Liver (tissue), 9 donors: Measurements from ENCODE around the gene SLC7A11. TPM values are rescaled to one million over a fixed set of nuclear protein-coding genes. Genes with fewer than 3 reads are reported as not detected.

Experiments used
- DNase-seq: peaks from one replicate; pipeline ENCODE4 v3.0.0-alpha.2; 2017; ENCODE audit warnings: low spot score
- H3K27ac ChIP-seq, 2 donors: one replicate each; pipeline ENCODE4 v1.7.0; 2013; ENCODE audit warnings: inconsistent platforms in 2 of 2, low read length in 2 of 2, control low read depth in 1 of 2, low read depth in 1 of 2, mild to moderate bottlenecking in 1 of 2
- H3K27me3 ChIP-seq, 4 donors: one replicate each; pipeline versions ENCODE4 v1.6.1 to v1.7.0; 2013; ENCODE audit warnings: low read length in 3 of 4, inconsistent platforms in 1 of 4, mild to moderate bottlenecking in 1 of 4, moderate library complexity in 1 of 4; ENCODE audit not compliant: control insufficient read depth in 4 of 4, insufficient read depth in 4 of 4
- H3K36me3 ChIP-seq, 4 donors: one replicate each; pipeline versions ENCODE4 v1.6.1 to v1.7.0; 2013; ENCODE audit warnings: low read length in 3 of 4, mild to moderate bottlenecking in 3 of 4, low read depth in 1 of 4, moderate library complexity in 1 of 4; ENCODE audit not compliant: control insufficient read depth in 4 of 4, insufficient read depth in 3 of 4
- H3K4me1 ChIP-seq, 4 donors: one replicate each; pipeline versions ENCODE4 v1.6.1 to v1.7.0; 2013; ENCODE audit warnings: low read length in 3 of 4, mild to moderate bottlenecking in 3 of 4, moderate library complexity in 1 of 4; ENCODE audit not compliant: control insufficient read depth in 4 of 4, insufficient read depth in 4 of 4
- H3K4me3 ChIP-seq, 3 donors: one replicate each; pipeline versions ENCODE4 v1.6.1 to v1.7.0; 2013; ENCODE audit warnings: low read length in 3 of 3, control low read depth in 1 of 3, low read depth in 1 of 3, mild to moderate bottlenecking in 1 of 3
- H3K9ac ChIP-seq, 2 donors: one replicate each; pipeline ENCODE4 v1.7.0; 2013; ENCODE audit warnings: low read length in 2 of 2, mild to moderate bottlenecking in 2 of 2, moderate library complexity in 2 of 2, control low read depth in 1 of 2, low read depth in 1 of 2
- H3K9me3 ChIP-seq, 4 donors: one replicate each; pipeline versions ENCODE4 v1.6.1 to v1.7.0; 2013; ENCODE audit warnings: low read length in 3 of 4; ENCODE audit not compliant: control insufficient read depth in 4 of 4
- EGR1 ChIP-seq, 2 donors: IDR thresholded peaks; 2 replicates each; pipeline ENCODE4 v1.6.1; 2016 to 2018; ENCODE audit warnings: antibody characterized with exemption in 2 of 2, low read depth in 2 of 2
- FOXA1 ChIP-seq: IDR thresholded peaks from 2 replicates; pipeline ENCODE4 v1.6.1; 2016; ENCODE audit warnings: antibody characterized with exemption
- GABPA ChIP-seq, 2 donors: IDR thresholded peaks in 1 of 2; conservative IDR thresholded peaks in 1 of 2; 2 replicates each; pipeline ENCODE4 v1.6.1; 2016; ENCODE audit warnings: antibody characterized with exemption in 2 of 2, mild to moderate bottlenecking in 1 of 2, moderate library complexity in 1 of 2
- HNF4A ChIP-seq, 2 donors: conservative IDR thresholded peaks; 2 replicates each; pipeline ENCODE4 v1.6.1; 2016; ENCODE audit warnings: antibody characterized with exemption in 2 of 2, mild to moderate bottlenecking in 2 of 2
- HNF4G ChIP-seq: IDR thresholded peaks from 2 replicates; pipeline ENCODE4 v1.6.1; 2016; ENCODE audit warnings: antibody characterized with exemption
- NR2F2 ChIP-seq: IDR thresholded peaks from 2 replicates; pipeline ENCODE4 v1.6.1; 2016; ENCODE audit warnings: antibody characterized with exemption
- RAD21 ChIP-seq, 2 donors: IDR thresholded peaks; 2 replicates each; pipeline ENCODE4 v1.6.1; 2016; ENCODE audit warnings: antibody characterized with exemption in 2 of 2, mild to moderate bottlenecking in 2 of 2
- RXRA ChIP-seq, 2 donors: IDR thresholded peaks; 2 replicates each; pipeline ENCODE4 v1.6.1; 2017 to 2018; ENCODE audit warnings: antibody characterized with exemption in 2 of 2, mild to moderate bottlenecking in 1 of 2
- SP1 ChIP-seq: IDR thresholded peaks from 2 replicates; pipeline ENCODE4 v1.6.1; 2018; ENCODE audit warnings: antibody characterized with exemption, mild to moderate bottlenecking
- TAF1 ChIP-seq: conservative IDR thresholded peaks from 2 replicates; pipeline ENCODE4 v1.6.1; 2016; ENCODE audit warnings: antibody characterized with exemption, mild to moderate bottlenecking
- WGBS: extraction: QIAGEN DNeasy Blood & Tissue Kit; methylation state at CpG from one replicate; pipeline ENCODE4 v1.1.7; 2013; 5-methylcytosine and 5-hydroxymethylcytosine counted together
- polyA plus RNA-seq, 2 donors: library from polyadenylated mRNA; stranded (reverse) in 1 of 2; unstranded in 1 of 2; fragments of 200-250 nt in 1 of 2; fragments of >200 nt in 1 of 2; fragmentation: Nextera tagmentation in 1 of 2; extraction: Ambion mirVana in 1 of 2; gene quantifications; one replicate each; pipeline versions ENCODE4 v1.2.1 to v1.2.3, GENCODE V29; 2013 to 2015
- total RNA-seq, 2 donors: library from RNA; depleted of rRNA; stranded (reverse); fragments of >200 nt; gene quantifications; one replicate each; pipeline ENCODE4 v1.2.3, GENCODE V29; 2014
- TF ChIP-seq, protein P1 (sequence below): fragments of 150-350 bp; IDR thresholded peaks from 2 replicates; pipeline ENCODE4 v1.5.1; 2017; ENCODE audit warnings: improper control_type of control experiment, low read depth, low read length; ENCODE audit not compliant: missing input control
- TF ChIP-seq, protein P2 (sequence below): IDR thresholded peaks from 2 replicates; pipeline ENCODE4 v1.6.1; 2016; ENCODE audit warnings: antibody characterized with exemption
- TF ChIP-seq, protein P3 (sequence below): IDR thresholded peaks from 2 replicates; pipeline ENCODE4 v1.6.1; 2016; ENCODE audit warnings: antibody characterized with exemption, mild to moderate bottlenecking
- TF ChIP-seq, protein P4 (sequence below): IDR thresholded peaks from 2 replicates; pipeline ENCODE4 v1.6.1; 2016; ENCODE audit warnings: antibody characterized with exemption
- donor health status: healthy.
- donor health status: healthy.
- donor health status: healthy.
- donor health status: healthy.
- donor health status: healthy.

Gene SLC7A11
- total and polyA plus RNA-seq, 4 donors, result 0.02 to 1.9 (median 0.29) TPM

DNA sequence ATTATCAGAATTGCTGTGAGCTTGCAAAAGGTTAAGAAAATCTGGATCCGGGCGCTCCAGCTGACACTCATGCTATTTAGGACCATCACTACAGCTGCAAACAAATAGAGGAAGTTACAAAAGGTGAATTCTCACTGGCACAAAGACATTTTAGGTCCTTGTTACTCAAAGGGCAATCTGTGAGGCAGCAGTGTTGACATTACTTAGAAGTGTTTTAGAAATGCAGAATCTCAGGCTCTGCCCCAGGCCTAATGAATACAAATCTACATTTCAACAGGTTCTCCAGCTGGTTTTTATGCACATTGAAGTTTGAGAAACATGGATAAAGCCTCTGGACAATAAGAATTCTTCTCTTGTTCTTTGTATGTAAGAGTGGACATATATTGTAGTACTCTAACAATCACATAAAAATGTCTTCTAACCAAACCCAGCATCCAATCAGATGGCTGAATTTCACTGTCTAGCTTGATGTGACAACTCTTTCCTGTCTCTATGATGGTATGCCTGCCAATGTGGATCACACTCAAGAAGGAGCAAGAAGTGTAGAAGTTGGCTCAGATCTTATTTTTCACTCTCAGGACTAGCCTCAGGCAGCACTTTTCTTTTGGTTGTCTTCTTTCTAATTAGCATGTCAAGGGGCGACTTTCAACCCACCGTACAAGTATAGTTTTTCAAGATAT is 18.8 kb downstream of the SLC7A11 start:
- no peak for DNase-seq
- no peak for TF ChIP-seq RAD21 (IDR thresholded peaks at IDR 0.05)
- no peak for TF ChIP-seq NR2F2
- WGBS, result 80% methylated on average over 4 of the region's 4 CpGs
- no peak overlapping the region for H3K27ac ChIP-seq
- H3K9me3 ChIP-seq, result no peaks in the 10 kb centered on the region
- no peaks in the 10 kb centered on the region for H3K36me3 ChIP-seq
- no peak overlapping the region for H3K4me3 ChIP-seq
- no peaks in the 10 kb centered on the region for H3K27me3 ChIP-seq
- no peak overlapping the region for H3K9ac ChIP-seq
- H3K4me1 ChIP-seq, result no peaks in the 10 kb centered on the region

DNA sequence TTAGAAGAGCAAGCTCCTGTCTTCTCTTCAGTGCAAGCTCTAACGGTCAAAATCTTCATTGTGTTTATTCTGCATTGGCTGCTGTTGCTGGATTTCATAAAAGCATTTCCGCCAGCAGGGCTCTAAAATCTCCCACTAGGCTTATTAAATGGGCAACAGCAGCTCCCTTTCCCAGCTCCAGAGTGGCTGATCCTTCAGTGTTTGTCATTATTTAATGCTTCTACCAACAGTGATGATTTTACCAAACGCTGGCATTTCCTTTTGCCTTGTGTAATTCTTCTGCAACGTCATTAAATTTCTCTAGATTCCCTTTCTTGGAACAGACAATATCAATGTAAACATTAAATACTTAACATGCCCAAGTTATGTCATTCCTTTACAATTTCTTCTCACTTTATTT is 20.1 kb downstream of the SLC7A11 start:
- Histone ChIP-seq H3K4me3 (no peak overlapping the region), H3K9ac (no peak overlapping the region), H3K27me3 (no peaks in the 10 kb centered on the region), H3K27ac (no peak overlapping the region), H3K9me3 (no peaks in the 10 kb centered on the region), H3K4me1 (no peaks in the 10 kb centered on the region), H3K36me3 (no peaks in the 10 kb centered on the region)
- TF ChIP-seq RXRA (IDR thresholded peaks at IDR 0.05) (no peak), EGR1 (IDR thresholded peaks at IDR 0.05; ENCODE audit: low read depth in 2 of 2) (no peak), HNF4G (no peak), SP1 (no peak), FOXA1 (no peak)
- TF ChIP-seq, protein P1, sequence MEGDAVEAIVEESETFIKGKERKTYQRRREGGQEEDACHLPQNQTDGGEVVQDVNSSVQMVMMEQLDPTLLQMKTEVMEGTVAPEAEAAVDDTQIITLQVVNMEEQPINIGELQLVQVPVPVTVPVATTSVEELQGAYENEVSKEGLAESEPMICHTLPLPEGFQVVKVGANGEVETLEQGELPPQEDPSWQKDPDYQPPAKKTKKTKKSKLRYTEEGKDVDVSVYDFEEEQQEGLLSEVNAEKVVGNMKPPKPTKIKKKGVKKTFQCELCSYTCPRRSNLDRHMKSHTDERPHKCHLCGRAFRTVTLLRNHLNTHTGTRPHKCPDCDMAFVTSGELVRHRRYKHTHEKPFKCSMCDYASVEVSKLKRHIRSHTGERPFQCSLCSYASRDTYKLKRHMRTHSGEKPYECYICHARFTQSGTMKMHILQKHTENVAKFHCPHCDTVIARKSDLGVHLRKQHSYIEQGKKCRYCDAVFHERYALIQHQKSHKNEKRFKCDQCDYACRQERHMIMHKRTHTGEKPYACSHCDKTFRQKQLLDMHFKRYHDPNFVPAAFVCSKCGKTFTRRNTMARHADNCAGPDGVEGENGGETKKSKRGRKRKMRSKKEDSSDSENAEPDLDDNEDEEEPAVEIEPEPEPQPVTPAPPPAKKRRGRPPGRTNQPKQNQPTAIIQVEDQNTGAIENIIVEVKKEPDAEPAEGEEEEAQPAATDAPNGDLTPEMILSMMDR, result no peak
- TF ChIP-seq, protein P2, sequence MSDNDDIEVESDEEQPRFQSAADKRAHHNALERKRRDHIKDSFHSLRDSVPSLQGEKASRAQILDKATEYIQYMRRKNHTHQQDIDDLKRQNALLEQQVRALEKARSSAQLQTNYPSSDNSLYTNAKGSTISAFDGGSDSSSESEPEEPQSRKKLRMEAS, result no peak
- 55% methylated on average over 4 of the region's 4 CpGs for WGBS
- DNase-seq, result no peak

DNA sequence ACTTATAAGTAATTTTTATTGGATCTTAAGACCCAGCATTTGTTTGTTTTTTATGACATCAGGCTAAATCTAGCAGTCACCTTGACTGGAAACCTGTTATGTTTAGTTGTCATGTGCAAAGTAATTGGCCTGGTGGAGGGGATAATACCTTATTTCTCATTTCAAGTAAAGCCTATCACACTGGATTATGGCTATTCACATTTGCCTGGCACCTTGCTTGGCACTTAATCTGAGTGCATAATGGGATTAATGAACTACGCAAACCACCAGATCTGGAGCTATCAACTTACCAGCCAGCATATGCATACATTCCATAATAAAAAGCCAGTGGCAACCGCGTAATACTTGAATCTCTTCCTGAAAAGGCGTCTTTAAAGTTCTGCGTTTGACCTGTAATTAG is 23.2 kb downstream of the SLC7A11 start:
- no peak for TF ChIP-seq SP1
- no peak for TF ChIP-seq NR2F2
- TF ChIP-seq GABPA (IDR thresholded peaks at IDR 0.05 in 1 of 2, conservative IDR thresholded peaks at IDR 0.05 in 1 of 2), result no peak
- TF ChIP-seq, protein P3, sequence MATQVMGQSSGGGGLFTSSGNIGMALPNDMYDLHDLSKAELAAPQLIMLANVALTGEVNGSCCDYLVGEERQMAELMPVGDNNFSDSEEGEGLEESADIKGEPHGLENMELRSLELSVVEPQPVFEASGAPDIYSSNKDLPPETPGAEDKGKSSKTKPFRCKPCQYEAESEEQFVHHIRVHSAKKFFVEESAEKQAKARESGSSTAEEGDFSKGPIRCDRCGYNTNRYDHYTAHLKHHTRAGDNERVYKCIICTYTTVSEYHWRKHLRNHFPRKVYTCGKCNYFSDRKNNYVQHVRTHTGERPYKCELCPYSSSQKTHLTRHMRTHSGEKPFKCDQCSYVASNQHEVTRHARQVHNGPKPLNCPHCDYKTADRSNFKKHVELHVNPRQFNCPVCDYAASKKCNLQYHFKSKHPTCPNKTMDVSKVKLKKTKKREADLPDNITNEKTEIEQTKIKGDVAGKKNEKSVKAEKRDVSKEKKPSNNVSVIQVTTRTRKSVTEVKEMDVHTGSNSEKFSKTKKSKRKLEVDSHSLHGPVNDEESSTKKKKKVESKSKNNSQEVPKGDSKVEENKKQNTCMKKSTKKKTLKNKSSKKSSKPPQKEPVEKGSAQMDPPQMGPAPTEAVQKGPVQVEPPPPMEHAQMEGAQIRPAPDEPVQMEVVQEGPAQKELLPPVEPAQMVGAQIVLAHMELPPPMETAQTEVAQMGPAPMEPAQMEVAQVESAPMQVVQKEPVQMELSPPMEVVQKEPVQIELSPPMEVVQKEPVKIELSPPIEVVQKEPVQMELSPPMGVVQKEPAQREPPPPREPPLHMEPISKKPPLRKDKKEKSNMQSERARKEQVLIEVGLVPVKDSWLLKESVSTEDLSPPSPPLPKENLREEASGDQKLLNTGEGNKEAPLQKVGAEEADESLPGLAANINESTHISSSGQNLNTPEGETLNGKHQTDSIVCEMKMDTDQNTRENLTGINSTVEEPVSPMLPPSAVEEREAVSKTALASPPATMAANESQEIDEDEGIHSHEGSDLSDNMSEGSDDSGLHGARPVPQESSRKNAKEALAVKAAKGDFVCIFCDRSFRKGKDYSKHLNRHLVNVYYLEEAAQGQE, result no peak
- no peak for TF ChIP-seq TAF1
- no peak for TF ChIP-seq HNF4G
- TF ChIP-seq, protein P4, sequence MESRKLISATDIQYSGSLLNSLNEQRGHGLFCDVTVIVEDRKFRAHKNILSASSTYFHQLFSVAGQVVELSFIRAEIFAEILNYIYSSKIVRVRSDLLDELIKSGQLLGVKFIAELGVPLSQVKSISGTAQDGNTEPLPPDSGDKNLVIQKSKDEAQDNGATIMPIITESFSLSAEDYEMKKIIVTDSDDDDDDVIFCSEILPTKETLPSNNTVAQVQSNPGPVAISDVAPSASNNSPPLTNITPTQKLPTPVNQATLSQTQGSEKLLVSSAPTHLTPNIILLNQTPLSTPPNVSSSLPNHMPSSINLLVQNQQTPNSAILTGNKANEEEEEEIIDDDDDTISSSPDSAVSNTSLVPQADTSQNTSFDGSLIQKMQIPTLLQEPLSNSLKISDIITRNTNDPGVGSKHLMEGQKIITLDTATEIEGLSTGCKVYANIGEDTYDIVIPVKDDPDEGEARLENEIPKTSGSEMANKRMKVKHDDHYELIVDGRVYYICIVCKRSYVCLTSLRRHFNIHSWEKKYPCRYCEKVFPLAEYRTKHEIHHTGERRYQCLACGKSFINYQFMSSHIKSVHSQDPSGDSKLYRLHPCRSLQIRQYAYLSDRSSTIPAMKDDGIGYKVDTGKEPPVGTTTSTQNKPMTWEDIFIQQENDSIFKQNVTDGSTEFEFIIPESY, result no peak
- TF ChIP-seq HNF4A (conservative IDR thresholded peaks at IDR 0.05), result no peak
- no peaks in the 10 kb centered on the region for H3K36me3 ChIP-seq
- WGBS, result 76% methylated on average over 5 of the region's 5 CpGs
- H3K9me3 ChIP-seq, result no peaks in the 10 kb centered on the region
- H3K27ac ChIP-seq, result no peak overlapping the region
- H3K4me3 ChIP-seq, result no peak overlapping the region
- H3K4me1 ChIP-seq, result no peaks in the 10 kb centered on the region
- no peaks in the 10 kb centered on the region for H3K27me3 ChIP-seq
- DNase-seq, result no peak
- H3K9ac ChIP-seq, result no peak overlapping the region
